Glomerular visceral epithelial cell (primary cell): Measurements from ENCODE around the gene HES1.

Experiments
- DNase-seq: peaks from one replicate; pipeline ENCODE4 v3.0.0-alpha.2; 2016; ENCODE audit errors: extremely low spot score

The HES1 gene

GRCh38 chr3:194167480-194168282 lies 31.7 kb downstream of the HES1 start:
- no peak for DNase-seq

DNA sequence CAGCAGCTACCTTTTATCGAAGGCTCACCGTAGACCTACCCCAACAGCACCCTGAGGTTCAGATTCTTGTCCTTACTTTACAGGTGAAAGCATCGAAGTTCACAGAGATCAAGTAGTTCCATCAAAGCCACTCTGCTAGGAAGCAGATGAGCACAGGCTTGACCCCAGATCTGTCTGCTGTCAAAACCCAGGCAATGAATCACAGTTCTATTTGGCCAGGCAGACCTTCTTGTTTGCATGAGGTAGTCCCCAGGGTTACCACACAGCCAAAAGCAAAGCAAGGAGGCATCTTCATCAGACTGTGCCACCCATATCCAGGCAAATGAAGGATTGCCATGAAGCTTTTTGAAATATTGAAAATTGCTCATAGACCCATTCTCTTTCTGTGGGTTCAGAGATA lies 33.0 kb downstream of the HES1 start:
- DNase-seq, result no peak

GRCh38 chr3:194169595-194169994 lies 33.6 kb downstream of the HES1 start:
- DNase-seq, result no peak

DNA sequence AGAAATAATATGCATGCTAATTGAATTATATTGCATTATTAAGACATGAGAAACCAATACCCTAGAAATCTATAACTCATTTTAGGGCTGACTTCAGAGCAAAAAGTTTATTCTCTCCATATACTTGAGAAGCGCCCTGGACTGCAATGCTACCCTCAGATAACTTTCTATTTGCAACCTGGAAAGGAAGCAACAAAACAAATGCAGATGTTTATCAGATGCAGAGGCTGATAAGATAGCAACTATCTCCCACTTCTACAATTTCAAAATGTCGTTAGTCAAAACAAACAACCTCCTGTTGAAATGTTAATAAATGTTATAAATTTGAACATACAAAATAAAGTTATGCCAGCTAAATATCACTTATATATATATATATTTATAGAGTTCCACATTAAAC lies 34.8 kb downstream of the HES1 start:
- DNase-seq, result no peak

- DNase-seq, result no peak
Observed at GRCh38 chr3:194174406-194174805, 38.5 kb downstream of the HES1 start.

- DNase-seq, result no peak
Observed at GRCh38 chr3:194174980-194175379, 39.0 kb downstream of the HES1 start.

GRCh38 chr3:194176274-194176991 lies 40.5 kb downstream of the HES1 start:
- DNase-seq, result no peak

DNA sequence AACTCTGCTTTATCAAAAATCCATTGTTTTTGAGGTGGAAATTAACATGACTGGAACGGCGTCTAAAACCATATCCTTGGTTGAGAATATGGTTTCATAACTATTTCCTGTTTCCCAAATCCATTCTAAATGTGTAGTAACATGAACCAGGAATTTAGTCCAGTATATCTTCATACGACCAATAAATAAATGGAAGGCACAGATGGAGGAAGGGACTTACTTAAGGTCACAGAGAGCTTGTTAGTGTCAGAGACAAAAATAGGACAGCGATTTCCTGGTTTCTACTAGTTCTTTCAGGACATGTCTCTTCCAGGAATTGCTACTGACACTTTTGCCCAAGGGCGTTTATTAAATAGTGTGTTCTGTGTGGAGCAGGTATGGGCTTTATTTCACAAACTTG lies 41.2 kb downstream of the HES1 start:
- no peak for DNase-seq

- no peak for DNase-seq
Observed at GRCh38 chr3:194178128-194178527, 42.2 kb downstream of the HES1 start.

DNA sequence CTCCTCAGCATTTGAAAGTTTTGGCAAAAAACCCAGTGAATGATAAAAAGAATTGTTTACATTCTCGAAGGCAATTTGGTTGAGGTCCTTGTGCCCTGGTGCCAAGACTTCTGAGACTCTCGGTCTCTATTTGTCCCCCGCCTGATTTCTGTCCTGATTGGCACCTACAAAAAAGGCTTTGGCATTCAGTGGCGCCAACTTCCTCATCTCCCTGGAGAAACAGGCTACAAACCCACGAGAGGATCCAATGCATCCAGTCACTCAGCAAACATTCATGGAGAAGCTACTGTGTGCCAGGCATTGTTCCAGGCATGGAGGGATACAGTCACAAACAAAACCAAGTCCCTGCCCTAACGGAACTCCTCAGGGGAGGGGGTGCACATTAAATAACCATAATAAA lies 42.7 kb downstream of the HES1 start:
- no peak for DNase-seq

DNA sequence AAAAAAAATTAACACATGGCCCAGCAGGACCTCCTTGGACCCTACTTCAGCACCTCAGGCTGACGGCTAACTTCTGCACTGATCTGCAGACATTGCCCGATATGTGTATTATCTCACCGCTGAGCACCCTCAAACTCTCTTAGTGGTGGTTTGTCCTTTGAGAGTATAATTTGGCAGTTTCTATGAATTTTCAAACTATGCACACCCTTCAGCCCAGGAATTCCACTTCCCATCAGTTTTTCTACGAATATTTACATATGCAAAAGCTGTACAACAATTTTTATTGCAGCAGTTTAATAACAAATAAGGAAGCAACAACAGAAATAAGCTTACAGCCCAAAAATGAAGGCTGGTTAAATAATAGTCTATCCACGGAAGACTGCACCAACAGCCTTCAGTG lies 44.6 kb downstream of the HES1 start:
- no peak for DNase-seq

GRCh38 chr3:194181612-194182529 lies 45.9 kb downstream of the HES1 start:
- DNase-seq, result no peak

GRCh38 chr3:194183271-194183670 lies 47.3 kb downstream of the HES1 start:
- DNase-seq, result no peak

DNA sequence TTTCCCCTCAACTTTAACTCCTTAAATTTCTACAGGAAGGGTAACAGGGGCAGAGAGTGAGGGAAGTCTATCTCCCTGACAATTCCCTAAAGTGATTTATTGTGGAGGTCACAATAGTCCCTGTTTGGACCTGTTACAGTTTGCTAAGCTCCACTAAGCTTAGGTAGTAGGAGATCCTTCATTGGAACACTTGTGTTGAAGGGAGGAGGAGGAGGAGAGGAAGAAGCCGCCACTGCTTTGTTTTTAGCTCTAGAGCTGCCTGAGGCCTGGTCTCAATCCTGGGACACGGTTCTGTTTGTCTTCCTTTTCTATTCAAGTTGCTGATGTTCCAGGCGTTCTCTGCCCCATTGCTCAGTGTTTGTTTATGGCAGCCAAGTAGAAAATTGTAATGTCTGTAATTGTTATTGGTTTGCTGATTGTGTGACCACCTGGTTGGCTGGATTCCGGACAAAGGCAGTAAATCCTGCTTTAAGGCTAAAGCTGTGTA lies 48.4 kb downstream of the HES1 start:
- DNase-seq, result no peak

- no peak for DNase-seq
Observed at GRCh38 chr3:194184801-194185200, 48.9 kb downstream of the HES1 start.

DNA sequence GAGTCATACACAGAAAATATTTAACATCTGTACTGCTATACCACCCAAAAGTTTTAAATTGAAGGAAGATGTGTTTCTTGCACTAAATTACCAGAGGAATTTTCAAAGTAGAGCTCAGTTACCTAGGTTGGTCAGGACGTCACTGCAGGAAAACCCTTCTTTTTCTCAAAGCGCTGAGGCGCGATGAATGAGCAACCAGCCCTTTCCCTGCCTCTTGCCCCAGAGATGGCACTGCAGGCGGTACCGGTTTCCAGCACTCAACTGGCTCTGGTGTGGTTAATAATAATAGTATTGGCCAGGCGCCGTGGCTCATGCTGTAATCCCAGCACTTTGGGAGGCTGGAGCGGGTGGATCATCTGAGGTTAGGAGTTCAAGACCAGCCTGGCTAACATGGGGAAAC lies 49.3 kb downstream of the HES1 start:
- DNase-seq, result peak; percentile 7

GRCh38 chr3:194187233-194187944 lies 51.4 kb downstream of the HES1 start:
- no peak for DNase-seq
